GM12878 (cell line): Measurements from ENCODE around the gene IL34.

Experiments used
- CTCF ChIP-seq, 3 experiments: IDR thresholded peaks in 2 of 3; conservative IDR thresholded peaks in 1 of 3; 2 replicates each; pipeline ENCODE4 v1.5.1; 2011; ENCODE audit warnings: low read depth in 3 of 3, low read length in 3 of 3, mild to moderate bottlenecking in 3 of 3, control low read depth in 2 of 3, moderate library complexity in 2 of 3, inconsistent platforms in 1 of 3, mixed read lengths in 1 of 3; ENCODE audit not compliant: control insufficient read depth in 2 of 3, insufficient read depth in 1 of 3; ENCODE audit errors: extremely low read depth in 1 of 3
- NR2C2 ChIP-seq: IDR thresholded peaks from 2 replicates; pipeline ENCODE4 v1.6.1; 2011; ENCODE audit warnings: borderline replicate concordance, low read depth; ENCODE audit not compliant: control insufficient read depth, insufficient read length
- POLR2AphosphoS5 ChIP-seq: IDR thresholded peaks from 2 replicates; pipeline ENCODE4 v1.6.1; 2011; ENCODE audit warnings: mild to moderate bottlenecking, low read length, inconsistent platforms
- SPI1 ChIP-seq: IDR thresholded peaks from 2 replicates; pipeline ENCODE4 v1.6.1; 2011; ENCODE audit warnings: low read depth, mild to moderate bottlenecking, low read length, moderate library complexity, borderline replicate concordance; ENCODE audit not compliant: insufficient read depth

DNA sequence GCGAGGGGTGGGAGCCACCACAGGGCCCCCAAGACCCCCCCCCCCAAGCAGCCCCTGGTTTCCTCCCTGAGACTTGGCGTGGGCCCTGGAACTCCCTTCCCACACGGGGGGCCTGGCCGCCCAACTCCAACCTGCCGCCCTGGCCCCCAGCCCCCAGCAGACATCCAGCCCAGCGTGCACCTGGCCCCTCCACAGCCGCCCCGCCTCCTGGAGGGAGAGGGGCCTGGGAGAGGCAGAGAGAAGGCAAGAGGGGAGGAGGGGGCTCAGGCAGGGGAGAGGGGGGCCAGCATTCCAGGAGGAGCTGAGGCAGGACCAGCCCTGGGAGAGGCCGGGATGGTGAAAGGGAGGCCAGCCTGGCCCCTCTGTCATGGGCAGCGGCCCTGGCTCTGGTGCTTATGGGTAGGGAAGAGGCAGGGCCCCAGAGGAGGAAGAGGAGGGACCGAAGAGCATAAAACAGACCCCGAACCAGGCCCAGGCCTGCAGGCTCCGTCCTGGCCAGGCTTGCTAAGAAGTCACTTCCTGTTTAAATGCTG, 16.7 kb downstream of the IL34 start:
- TF ChIP-seq SPI1 (no peak), NR2C2 (no peak), POLR2AphosphoS5 (no peak), CTCF (IDR thresholded peaks at IDR 0.05 in 2 of 3, conservative IDR thresholded peaks at IDR 0.05 in 1 of 3; ENCODE audit: control insufficient read depth in 2 of 3, extremely low read depth in 1 of 3, insufficient read depth in 1 of 3, low read depth in 3 of 3, low read length in 3 of 3) (no peak)
